ENCODE measurements around the gene PDZD2. TPM values are rescaled to one million over a fixed set of nuclear protein-coding genes. Genes with fewer than 3 reads are reported as not detected.

The PDZD2 gene
- total RNA-seq, 2 experiments from 2014 or later: 1.3 to 1.8 TPM

GRCh38 chr5:31981361-31981945 lies 342.5 kb downstream of the PDZD2 start:
- no peak overlapping the region for H3K27ac ChIP-seq (ENCODE audit: low read depth in 1 of 2, low read length in 2 of 2)
- ATAC-seq (ENCODE audit: poor library complexity) (no peak), DNase-seq (no peak)
- H3K4me3 Mint-ChIP-seq: no peak overlapping the region
- no peaks in the 10 kb centered on the region for H3K4me1 Mint-ChIP-seq (ENCODE audit: low read depth)
- H3K9me3 Mint-ChIP-seq: no peaks in the 10 kb centered on the region
- intact Hi-C loops (cut with DNase I, micrococcal nuclease): no loop called here
- H3K36me3 Mint-ChIP-seq (ENCODE audit: low read depth): no peaks in the 10 kb centered on the region
- no peaks in the 10 kb centered on the region for H3K4me1 ChIP-seq (ENCODE audit: insufficient read depth, low read length)
- no peaks in the 10 kb centered on the region for H3K9me3 ChIP-seq (ENCODE audit: control insufficient read depth in 1 of 2, insufficient read depth in 1 of 2, low read length in 2 of 2)
- H3K27me3 ChIP-seq (ENCODE audit: control insufficient read depth in 1 of 2, insufficient read depth in 2 of 2, low read length in 2 of 2): no peaks in the 10 kb centered on the region
- CTCF ChIA-PET: no interaction called here
- POLR2A ChIA-PET: no interaction called here
- no peaks in the 10 kb centered on the region for H3K27me3 Mint-ChIP-seq
- no peak for TF ChIP-seq CTCF (IDR thresholded peaks at IDR 0.05)
- H3K27ac Mint-ChIP-seq: no peak overlapping the region
- H3K4me3 ChIP-seq (ENCODE audit: low read length): no peak overlapping the region
- no peaks in the 10 kb centered on the region for H3K36me3 ChIP-seq (ENCODE audit: insufficient read depth, low read length)

GRCh38 chr5:31982027-31982426 lies 343.1 kb downstream of the PDZD2 start:
- Histone ChIP-seq H3K9me3 (ENCODE audit: control insufficient read depth in 1 of 2, insufficient read depth in 1 of 2, low read length in 2 of 2) (no peaks in the 10 kb centered on the region), H3K4me3 (ENCODE audit: low read length) (no peak overlapping the region), H3K36me3 (ENCODE audit: insufficient read depth, low read length) (no peaks in the 10 kb centered on the region), H3K27ac (ENCODE audit: low read depth in 1 of 2, low read length in 2 of 2) (no peak overlapping the region), H3K27me3 (ENCODE audit: control insufficient read depth in 1 of 2, insufficient read depth in 2 of 2, low read length in 2 of 2) (no peaks in the 10 kb centered on the region), H3K4me1 (ENCODE audit: insufficient read depth, low read length) (no peaks in the 10 kb centered on the region)
- intact Hi-C loops (cut with DNase I, micrococcal nuclease): no loop called here
- ChIA-PET CTCF (no interaction called here), POLR2A (no interaction called here)
- no peaks in the 10 kb centered on the region for H3K27me3 Mint-ChIP-seq
- no peaks in the 10 kb centered on the region for H3K9me3 Mint-ChIP-seq
- no peak for DNase-seq
- no peaks in the 10 kb centered on the region for H3K4me1 Mint-ChIP-seq (ENCODE audit: low read depth)
- TF ChIP-seq CTCF (IDR thresholded peaks at IDR 0.05): no peak
- no peaks in the 10 kb centered on the region for H3K36me3 Mint-ChIP-seq (ENCODE audit: low read depth)
- no peak overlapping the region for H3K27ac Mint-ChIP-seq
- no peak for ATAC-seq (ENCODE audit: poor library complexity)
- H3K4me3 Mint-ChIP-seq: no peak overlapping the region

GRCh38 chr5:31982621-31983020 lies 343.7 kb downstream of the PDZD2 start:
- Mint-ChIP-seq H3K4me1 (ENCODE audit: low read depth) (no peaks in the 10 kb centered on the region), H3K9me3 (no peaks in the 10 kb centered on the region), H3K4me3 (no peak overlapping the region), H3K27ac (no peak overlapping the region), H3K36me3 (ENCODE audit: low read depth) (no peaks in the 10 kb centered on the region), H3K27me3 (no peaks in the 10 kb centered on the region)
- ATAC-seq (ENCODE audit: poor library complexity) (no peak), DNase-seq (no peak)
- ChIA-PET POLR2A (no interaction called here), CTCF (no interaction called here)
- intact Hi-C loops (cut with DNase I, micrococcal nuclease): no loop called here
- Histone ChIP-seq H3K4me3 (ENCODE audit: low read length) (no peak overlapping the region), H3K4me1 (ENCODE audit: insufficient read depth, low read length) (no peaks in the 10 kb centered on the region), H3K9me3 (ENCODE audit: control insufficient read depth in 1 of 2, insufficient read depth in 1 of 2, low read length in 2 of 2) (no peaks in the 10 kb centered on the region), H3K27ac (ENCODE audit: low read depth in 1 of 2, low read length in 2 of 2) (no peak overlapping the region), H3K27me3 (ENCODE audit: control insufficient read depth in 1 of 2, insufficient read depth in 2 of 2, low read length in 2 of 2) (no peaks in the 10 kb centered on the region), H3K36me3 (ENCODE audit: insufficient read depth, low read length) (no peaks in the 10 kb centered on the region)
- no peak for TF ChIP-seq CTCF (IDR thresholded peaks at IDR 0.05)
